Measurements from ENCODE around the gene UBR2.

UBR2 gene

DNA sequence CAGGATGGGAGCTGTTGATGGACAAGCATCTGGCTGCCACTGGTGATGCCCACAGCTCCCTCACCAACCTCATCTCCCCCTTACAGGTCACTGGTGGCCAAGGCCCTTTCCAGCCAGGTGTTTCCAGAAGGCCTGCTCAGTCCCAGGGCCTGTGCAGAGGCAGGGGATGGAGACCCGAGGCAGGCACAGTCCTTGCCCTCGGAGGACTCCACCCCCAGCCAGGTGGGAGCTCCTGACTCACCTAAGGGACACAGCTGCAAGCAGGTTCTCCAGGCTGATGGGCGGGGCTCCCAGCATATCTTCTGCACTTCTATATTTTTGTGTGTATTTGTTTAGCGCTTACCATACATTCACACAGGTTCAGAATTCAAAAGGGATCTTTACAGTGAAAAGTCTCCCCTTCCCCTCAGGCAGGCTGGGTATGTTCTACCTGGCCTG is 141.1 kb downstream of the UBR2 start:
- peak overlapping the region; percentile 74 to 93 for H3K4me3 ChIP-seq (ENCODE audit: low read length in 2 of 2)
- no peaks in the 10 kb centered on the region for H3K36me3 ChIP-seq (ENCODE audit: control insufficient read depth in 2 of 2, insufficient read depth in 2 of 2, low read length in 2 of 2)
- H3K9ac ChIP-seq (ENCODE audit: low read length in 2 of 2): no peak overlapping the region
- H3K27me3 ChIP-seq (ENCODE audit: control insufficient read depth in 1 of 2, insufficient read depth in 2 of 2, low read length in 2 of 2): no peaks in the 10 kb centered on the region
- H3K27ac ChIP-seq (ENCODE audit: low read length): no peak overlapping the region
- H3K4me1 ChIP-seq (ENCODE audit: control insufficient read depth, insufficient read depth, low read length): peaks cover 4% of the 10 kb centered on the region
- no peaks in the 10 kb centered on the region for H3K9me3 ChIP-seq (ENCODE audit: control insufficient read depth in 2 of 2, low read length in 2 of 2)

DNA sequence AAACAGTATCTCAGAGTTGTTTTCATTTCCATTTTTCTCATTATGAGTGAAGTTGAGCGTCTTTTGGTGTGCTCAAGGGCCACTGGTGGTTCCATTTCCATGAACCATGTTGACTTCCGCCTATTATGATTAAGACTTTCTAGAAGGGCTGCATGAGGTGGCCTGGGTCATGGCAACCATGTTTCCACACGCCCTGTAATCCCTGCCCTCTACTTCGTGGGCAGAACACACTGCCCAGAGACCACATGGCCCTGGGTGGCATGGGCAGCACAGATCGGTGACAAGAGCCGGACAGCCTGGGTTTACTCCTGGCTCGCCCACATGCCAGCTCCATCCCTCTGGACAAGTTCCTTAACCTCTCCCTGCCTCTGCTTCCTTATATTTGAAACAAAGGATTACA is 143.8 kb downstream of the UBR2 start:
- Histone ChIP-seq H3K27me3 (ENCODE audit: control insufficient read depth in 1 of 2, insufficient read depth in 2 of 2, low read length in 2 of 2) (no peaks in the 10 kb centered on the region), H3K36me3 (ENCODE audit: control insufficient read depth in 2 of 2, insufficient read depth in 2 of 2, low read length in 2 of 2) (no peaks in the 10 kb centered on the region), H3K9ac (ENCODE audit: low read length in 2 of 2) (no peak overlapping the region), H3K4me1 (ENCODE audit: control insufficient read depth, insufficient read depth, low read length) (peaks cover 4% of the 10 kb centered on the region), H3K4me3 (ENCODE audit: low read length in 2 of 2) (no peak overlapping the region), H3K27ac (ENCODE audit: low read length) (no peak overlapping the region), H3K9me3 (ENCODE audit: control insufficient read depth in 2 of 2, low read length in 2 of 2) (peaks cover 0 to 8% of the 10 kb centered on the region in 2 donors)

DNA sequence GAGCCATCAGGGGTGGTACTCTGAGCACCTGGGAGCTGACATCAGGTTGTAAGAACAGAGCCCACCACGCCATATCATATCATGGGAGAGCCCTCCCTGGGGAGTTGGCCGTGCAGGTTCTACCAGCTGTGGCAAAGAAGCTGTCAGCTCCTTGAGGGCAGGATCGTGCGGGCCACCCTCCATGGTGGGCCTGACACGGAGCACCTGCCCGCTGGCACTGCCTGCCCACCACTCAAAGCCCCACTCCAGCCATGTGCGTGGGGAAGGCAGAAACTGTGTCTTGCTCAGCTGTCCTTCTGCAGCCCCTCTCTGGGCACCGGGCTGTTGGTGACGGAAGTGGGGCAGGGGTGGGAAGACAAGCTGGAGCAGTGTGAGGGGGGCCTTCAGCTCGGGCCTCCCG is 144.3 kb downstream of the UBR2 start:
- peaks cover 0 to 8% of the 10 kb centered on the region in 2 donors for H3K9me3 ChIP-seq (ENCODE audit: control insufficient read depth in 2 of 2, low read length in 2 of 2)
- H3K36me3 ChIP-seq (ENCODE audit: control insufficient read depth in 2 of 2, insufficient read depth in 2 of 2, low read length in 2 of 2): no peaks in the 10 kb centered on the region
- peaks cover 4% of the 10 kb centered on the region for H3K4me1 ChIP-seq (ENCODE audit: control insufficient read depth, insufficient read depth, low read length)
- H3K27ac ChIP-seq (ENCODE audit: low read length): no peak overlapping the region
- H3K4me3 ChIP-seq (ENCODE audit: low read length in 2 of 2): no peak overlapping the region
- no peak overlapping the region for H3K9ac ChIP-seq (ENCODE audit: low read length in 2 of 2)
- H3K27me3 ChIP-seq (ENCODE audit: control insufficient read depth in 1 of 2, insufficient read depth in 2 of 2, low read length in 2 of 2): no peaks in the 10 kb centered on the region

DNA sequence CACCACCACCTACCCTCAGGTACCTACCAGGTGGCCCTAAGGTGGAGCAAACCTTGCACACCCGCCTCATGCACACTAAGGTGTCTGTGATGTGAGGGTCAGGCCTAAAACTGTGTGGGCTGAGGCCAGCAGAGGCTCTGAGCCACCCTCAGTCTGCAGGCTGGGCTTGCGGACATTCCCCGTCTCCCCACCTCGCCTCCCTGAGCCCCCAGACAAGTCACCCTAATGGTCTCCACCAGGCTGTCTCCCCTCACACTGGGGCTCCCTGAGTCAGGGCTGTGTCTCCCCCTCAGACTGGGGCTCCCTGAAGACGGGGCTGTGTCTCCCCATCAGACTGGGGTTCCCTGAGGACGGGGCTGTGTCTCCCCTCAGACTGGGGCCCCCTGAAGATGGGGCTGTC is 146.0 kb downstream of the UBR2 start:
- no peaks in the 10 kb centered on the region for H3K27me3 ChIP-seq (ENCODE audit: control insufficient read depth in 1 of 2, insufficient read depth in 2 of 2, low read length in 2 of 2)
- no peaks in the 10 kb centered on the region for H3K36me3 ChIP-seq (ENCODE audit: control insufficient read depth in 2 of 2, insufficient read depth in 2 of 2, low read length in 2 of 2)
- no peak overlapping the region for H3K27ac ChIP-seq (ENCODE audit: low read length)
- no peaks in the 10 kb centered on the region for H3K4me1 ChIP-seq (ENCODE audit: control insufficient read depth, insufficient read depth, low read length)
- no peak overlapping the region for H3K9ac ChIP-seq (ENCODE audit: low read length in 2 of 2)
- H3K4me3 ChIP-seq (ENCODE audit: low read length in 2 of 2): no peak overlapping the region
- H3K9me3 ChIP-seq (ENCODE audit: control insufficient read depth in 2 of 2, low read length in 2 of 2): peaks cover 0 to 8% of the 10 kb centered on the region in 2 donors

DNA sequence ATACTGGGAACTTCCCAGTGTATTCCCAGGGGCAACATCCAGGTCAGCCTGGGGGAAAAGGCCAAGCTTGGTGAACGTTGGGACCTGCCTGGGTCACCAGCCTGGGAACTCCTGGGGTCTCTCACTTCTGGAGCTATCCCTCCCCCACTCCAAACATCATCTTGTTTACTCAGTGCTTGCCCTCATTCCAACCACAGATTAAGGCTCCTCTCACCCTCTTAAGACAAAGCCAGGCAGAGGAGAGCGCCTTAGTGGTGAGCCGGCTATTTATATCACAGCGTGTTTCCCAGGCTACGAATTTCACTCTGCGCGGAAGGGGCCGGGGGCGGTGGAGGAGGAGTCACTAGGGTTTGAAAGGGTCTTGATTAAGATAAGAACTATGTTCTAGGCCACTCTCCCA is 146.5 kb downstream of the UBR2 start:
- Histone ChIP-seq H3K9ac (ENCODE audit: low read length in 2 of 2) (no peak overlapping the region), H3K9me3 (ENCODE audit: control insufficient read depth in 2 of 2, low read length in 2 of 2) (peaks cover 0 to 8% of the 10 kb centered on the region in 2 donors), H3K36me3 (ENCODE audit: control insufficient read depth in 2 of 2, insufficient read depth in 2 of 2, low read length in 2 of 2) (no peaks in the 10 kb centered on the region), H3K4me3 (ENCODE audit: low read length in 2 of 2) (no peak overlapping the region), H3K27ac (ENCODE audit: low read length) (no peak overlapping the region), H3K4me1 (ENCODE audit: control insufficient read depth, insufficient read depth, low read length) (no peaks in the 10 kb centered on the region), H3K27me3 (ENCODE audit: control insufficient read depth in 1 of 2, insufficient read depth in 2 of 2, low read length in 2 of 2) (no peaks in the 10 kb centered on the region)

DNA sequence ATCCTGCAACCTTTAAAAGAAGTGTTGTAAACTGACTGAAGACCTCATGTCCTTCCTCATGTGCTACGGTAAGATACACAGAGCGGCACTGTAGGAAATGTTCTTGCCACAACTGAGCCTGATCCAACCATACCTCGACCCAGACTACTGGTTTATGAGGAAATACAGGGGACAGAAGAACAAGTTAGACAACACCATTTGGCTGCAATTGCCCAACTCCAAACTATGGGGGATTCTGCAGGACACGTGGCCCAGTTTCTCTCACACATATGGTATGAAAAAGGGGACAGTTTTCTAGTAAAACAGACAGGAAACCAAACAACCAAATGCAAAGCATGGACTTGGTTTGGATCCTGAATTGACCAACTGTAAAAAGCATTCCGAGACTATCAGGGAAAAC is 148.1 kb downstream of the UBR2 start:
- H3K9me3 ChIP-seq (ENCODE audit: control insufficient read depth in 2 of 2, low read length in 2 of 2): peaks cover 0 to 8% of the 10 kb centered on the region in 2 donors
- H3K27ac ChIP-seq (ENCODE audit: low read length): no peak overlapping the region

DNA sequence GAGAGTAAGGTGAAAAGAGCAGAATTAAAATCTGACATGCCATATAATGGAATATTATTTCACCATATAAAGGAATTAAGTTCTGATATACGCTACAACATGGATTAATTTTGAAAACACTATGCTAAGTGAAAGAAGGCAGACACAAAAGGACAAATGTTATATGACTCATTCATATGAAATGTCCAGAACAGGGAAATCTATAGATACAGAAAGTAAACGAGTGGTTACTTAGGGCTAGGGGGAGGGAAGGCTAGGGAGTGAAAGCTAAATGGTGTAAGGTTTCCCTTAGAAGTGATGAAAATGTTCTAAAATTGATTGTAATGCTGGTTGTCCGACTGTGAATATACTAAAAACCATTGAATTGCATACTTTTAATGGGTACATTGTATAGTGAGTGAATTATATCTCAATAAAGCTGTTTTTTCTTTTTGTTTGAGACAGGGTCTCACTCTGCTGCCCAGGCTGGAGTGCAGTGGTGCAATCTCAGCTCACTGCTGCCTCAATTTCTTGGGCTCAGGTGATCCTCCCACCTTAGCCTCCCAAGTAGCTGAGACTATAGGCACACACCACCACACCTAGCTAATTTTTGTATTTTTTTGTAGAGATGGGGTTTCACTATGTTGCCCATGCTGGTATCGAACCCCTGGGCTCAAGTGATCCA is 150.4 kb downstream of the UBR2 start:
- Histone ChIP-seq H3K36me3 (ENCODE audit: control insufficient read depth in 2 of 2, insufficient read depth in 2 of 2, low read length in 2 of 2) (no peaks in the 10 kb centered on the region), H3K4me3 (ENCODE audit: low read length in 2 of 2) (no peak overlapping the region), H3K27ac (ENCODE audit: low read length) (no peak overlapping the region), H3K9me3 (ENCODE audit: control insufficient read depth in 2 of 2, low read length in 2 of 2) (peaks cover 0 to 8% of the 10 kb centered on the region in 2 donors), H3K9ac (ENCODE audit: low read length in 2 of 2) (no peak overlapping the region), H3K4me1 (ENCODE audit: control insufficient read depth, insufficient read depth, low read length) (no peaks in the 10 kb centered on the region), H3K27me3 (ENCODE audit: control insufficient read depth in 1 of 2, insufficient read depth in 2 of 2, low read length in 2 of 2) (no peaks in the 10 kb centered on the region)

More for the DNA sequence above, 148.1 kb downstream of the UBR2 start:
- Histone ChIP-seq H3K9ac (ENCODE audit: low read length in 2 of 2) (no peak overlapping the region), H3K36me3 (ENCODE audit: control insufficient read depth in 2 of 2, insufficient read depth in 2 of 2, low read length in 2 of 2) (no peaks in the 10 kb centered on the region), H3K4me3 (ENCODE audit: low read length in 2 of 2) (no peak overlapping the region), H3K27me3 (ENCODE audit: control insufficient read depth in 1 of 2, insufficient read depth in 2 of 2, low read length in 2 of 2) (no peaks in the 10 kb centered on the region), H3K4me1 (ENCODE audit: control insufficient read depth, insufficient read depth, low read length) (no peaks in the 10 kb centered on the region)

DNA sequence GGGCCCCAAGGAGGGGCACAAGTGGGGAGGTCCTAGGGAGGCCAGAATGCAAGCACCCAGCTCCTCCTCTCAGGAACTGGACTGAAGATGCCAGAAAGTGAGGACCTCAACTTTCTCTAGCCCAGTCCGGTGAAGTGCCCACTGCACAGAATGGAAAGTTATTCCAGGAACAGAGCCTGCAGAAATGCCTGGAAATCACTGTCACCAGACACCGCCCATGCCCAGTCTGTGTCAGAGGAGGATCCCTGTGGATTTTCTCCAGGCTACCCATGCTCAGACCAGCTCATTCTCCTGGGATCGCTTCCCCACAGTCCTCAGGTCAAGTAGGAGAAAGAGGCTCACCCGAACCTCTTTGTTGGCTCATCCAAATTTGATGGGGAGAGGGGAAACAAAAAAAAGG is 152.0 kb downstream of the UBR2 start:
- Histone ChIP-seq H3K9ac (ENCODE audit: low read length in 2 of 2) (no peak overlapping the region), H3K4me1 (ENCODE audit: control insufficient read depth, insufficient read depth, low read length) (peaks cover 3% of the 10 kb centered on the region), H3K27me3 (ENCODE audit: control insufficient read depth in 1 of 2, insufficient read depth in 2 of 2, low read length in 2 of 2) (no peaks in the 10 kb centered on the region), H3K27ac (ENCODE audit: low read length) (no peak overlapping the region), H3K36me3 (ENCODE audit: control insufficient read depth in 2 of 2, insufficient read depth in 2 of 2, low read length in 2 of 2) (no peaks in the 10 kb centered on the region), H3K4me3 (ENCODE audit: low read length in 2 of 2) (no peak overlapping the region), H3K9me3 (ENCODE audit: control insufficient read depth in 2 of 2, low read length in 2 of 2) (peaks cover 0 to 8% of the 10 kb centered on the region in 2 donors)

DNA sequence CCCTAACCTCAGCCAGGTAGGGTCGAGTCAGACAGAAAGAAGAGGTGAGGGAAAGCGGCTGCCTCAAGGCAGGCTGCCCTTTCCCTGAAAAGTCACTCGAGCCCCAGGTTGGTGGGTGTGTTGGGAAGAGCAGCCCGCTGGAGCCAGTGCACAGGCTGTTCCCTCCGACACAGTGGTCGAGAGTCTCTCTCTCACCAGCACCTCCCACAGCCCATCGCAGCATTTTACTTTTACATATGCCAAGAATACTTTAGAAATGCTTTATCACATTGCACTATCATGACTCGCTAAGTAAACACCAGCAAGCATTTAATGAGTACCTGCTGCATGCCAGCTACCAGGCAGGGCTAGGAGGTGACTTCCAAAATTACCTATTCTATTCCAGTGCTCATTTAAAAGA is 156.9 kb downstream of the UBR2 start:
- H3K36me3 ChIP-seq (ENCODE audit: control insufficient read depth in 2 of 2, insufficient read depth in 2 of 2, low read length in 2 of 2): peaks cover 4 to 10% of the 10 kb centered on the region in 2 donors
- no peaks in the 10 kb centered on the region for H3K27me3 ChIP-seq (ENCODE audit: control insufficient read depth in 1 of 2, insufficient read depth in 2 of 2, low read length in 2 of 2)
- peaks cover 3% of the 10 kb centered on the region for H3K4me1 ChIP-seq (ENCODE audit: control insufficient read depth, insufficient read depth, low read length)

DNA sequence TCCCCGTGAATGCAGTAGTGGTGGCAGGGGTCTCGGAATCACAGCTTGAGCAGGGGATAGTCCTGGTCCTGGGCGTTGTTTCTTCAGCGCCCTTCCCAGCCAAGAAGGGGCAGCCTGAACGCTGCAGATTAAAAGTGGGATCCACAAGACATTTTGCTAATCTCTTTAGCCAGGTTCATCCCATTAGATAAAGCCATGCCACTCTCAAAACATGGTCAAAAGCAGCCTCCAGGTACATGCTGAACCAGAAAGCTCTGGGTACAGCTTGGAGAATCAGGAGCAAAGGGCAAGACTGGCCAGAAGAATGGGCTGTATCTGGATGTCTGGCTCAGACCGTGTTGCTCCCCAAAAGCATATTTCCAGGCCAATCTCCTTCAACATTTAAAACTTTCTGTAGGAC is 158.7 kb downstream of the UBR2 start, which contains the start of gene PRPH2:
PRPH2 (minus strand) TSS at position 101 of the 400 bp plus-strand sequence. CDS start 263 bp downstream, outside the sequence.
- Histone ChIP-seq H3K9me3 (ENCODE audit: control insufficient read depth in 2 of 2, low read length in 2 of 2) (no peaks in the 10 kb centered on the region), H3K4me1 (ENCODE audit: control insufficient read depth, insufficient read depth, low read length) (peaks cover 9% of the 10 kb centered on the region), H3K9ac (ENCODE audit: low read length in 2 of 2) (no peak within 1 kb of the TSS), H3K36me3 (ENCODE audit: control insufficient read depth in 2 of 2, insufficient read depth in 2 of 2, low read length in 2 of 2) (peaks cover 4 to 10% of the 10 kb centered on the region in 2 donors), H3K27me3 (ENCODE audit: control insufficient read depth in 1 of 2, insufficient read depth in 2 of 2, low read length in 2 of 2) (no peaks in the 10 kb centered on the region), H3K27ac (ENCODE audit: low read length) (no peak within 1 kb of the TSS), H3K4me3 (ENCODE audit: low read length in 2 of 2) (no peak within 1 kb of the TSS)

More for the DNA sequence above, 156.9 kb downstream of the UBR2 start:
- no peak overlapping the region for H3K27ac ChIP-seq (ENCODE audit: low read length)
- H3K4me3 ChIP-seq (ENCODE audit: low read length in 2 of 2): no peak overlapping the region
- H3K9ac ChIP-seq (ENCODE audit: low read length in 2 of 2): no peak overlapping the region
- H3K9me3 ChIP-seq (ENCODE audit: control insufficient read depth in 2 of 2, low read length in 2 of 2): no peaks in the 10 kb centered on the region

DNA sequence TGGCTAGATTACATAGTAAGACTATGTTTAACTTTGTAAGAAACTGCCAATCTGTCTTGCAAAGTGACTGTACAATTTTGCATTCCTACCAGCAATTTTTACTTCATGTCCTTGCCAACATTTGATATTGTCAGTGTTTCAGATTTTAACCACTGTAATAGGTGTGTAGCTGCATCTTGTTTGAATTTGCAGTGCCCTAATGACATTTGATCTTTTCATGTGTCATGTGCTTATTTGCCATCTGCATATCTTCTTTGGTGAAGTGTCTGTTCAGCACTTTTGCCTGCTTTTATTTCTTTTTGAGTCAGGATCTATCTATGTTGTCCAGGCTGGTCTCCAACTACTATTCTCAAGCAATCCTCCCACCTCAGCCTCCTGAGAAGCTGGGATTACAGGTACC is 161.0 kb downstream of the UBR2 start:
- Histone ChIP-seq H3K36me3 (ENCODE audit: control insufficient read depth in 2 of 2, insufficient read depth in 2 of 2, low read length in 2 of 2) (peaks cover 4 to 10% of the 10 kb centered on the region in 2 donors), H3K4me3 (ENCODE audit: low read length in 2 of 2) (no peak overlapping the region), H3K4me1 (ENCODE audit: control insufficient read depth, insufficient read depth, low read length) (peaks cover 11% of the 10 kb centered on the region), H3K9ac (ENCODE audit: low read length in 2 of 2) (no peak overlapping the region), H3K9me3 (ENCODE audit: control insufficient read depth in 2 of 2, low read length in 2 of 2) (no peaks in the 10 kb centered on the region), H3K27ac (ENCODE audit: low read length) (no peak overlapping the region), H3K27me3 (ENCODE audit: control insufficient read depth in 1 of 2, insufficient read depth in 2 of 2, low read length in 2 of 2) (no peaks in the 10 kb centered on the region)
